ENCODE results near the gene PMS1. TPM values are rescaled to one million over a fixed set of nuclear protein-coding genes. Genes with fewer than 3 reads are reported as not detected.

Gene PMS1
- total and polyA plus RNA-seq, 2 donors from 2014 or later = 6.9 to 23.5 TPM

DNA sequence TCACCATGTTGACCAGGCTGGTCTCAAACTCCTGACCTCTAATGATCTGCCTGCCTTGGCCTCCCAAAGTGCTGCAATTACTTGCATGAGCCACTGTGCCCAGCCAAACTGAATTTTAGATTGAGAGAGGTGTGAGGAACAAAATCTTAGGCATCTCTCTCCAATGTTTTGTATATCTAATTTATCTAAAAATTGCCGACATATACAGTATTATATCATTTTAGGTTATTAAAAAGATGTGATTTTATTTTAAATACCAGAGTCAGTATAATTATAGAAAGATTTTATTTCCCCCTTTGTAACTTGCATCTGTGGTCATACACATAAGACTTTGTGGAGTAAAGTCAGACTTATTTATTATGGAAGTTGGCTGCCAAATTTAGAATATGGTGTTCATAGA is 10.1 kb downstream of the PMS1 start:
- FAIRE-seq = no peak
- H3K4me1 ChIP-seq (ENCODE audit: control insufficient read depth in 2 of 3, insufficient read depth in 2 of 3, low read depth in 1 of 3, low read length in 3 of 3) = no peaks in the 10 kb centered on the region
- intact Hi-C loops (cut with DNase I) = no loop called here

GRCh38 chr2:189797902-189798301 is 13.7 kb downstream of the PMS1 start:
- Histone ChIP-seq H3K4me1 (ENCODE audit: control insufficient read depth in 2 of 3, insufficient read depth in 2 of 3, low read depth in 1 of 3, low read length in 3 of 3) (no peaks in the 10 kb centered on the region), H3K36me3 (ENCODE audit: control insufficient read depth in 2 of 3, insufficient read depth in 3 of 3, low read length in 3 of 3) (peaks cover 0 to 5% (median 2%) of the 10 kb centered on the region in 3 donors), H3K27ac (ENCODE audit: low read depth in 2 of 2, low read length in 2 of 2) (no peak overlapping the region), H3K27me3 (ENCODE audit: control insufficient read depth, insufficient read depth, low read length) (no peaks in the 10 kb centered on the region), H3K4me3 (ENCODE audit: low read length in 3 of 3) (no peak overlapping the region), H3K9me3 (ENCODE audit: control insufficient read depth in 2 of 3, insufficient read depth in 1 of 3, low read length in 3 of 3) (no peaks in the 10 kb centered on the region), H3K9ac (ENCODE audit: low read length in 3 of 3) (no peak overlapping the region)
- TF ChIP-seq CTCF (IDR thresholded peaks at IDR 0.05; ENCODE audit: borderline replicate concordance, extremely low read depth, insufficient read depth) = no peak
- DNase-seq = peak in 1 of 5 donors; percentile 17
- no peak for FAIRE-seq
- intact Hi-C loops (cut with DNase I) = no loop called here

More for the DNA sequence above, 10.1 kb downstream of the PMS1 start:
- H3K9ac ChIP-seq (ENCODE audit: low read length in 3 of 3) = no peak overlapping the region
- TF ChIP-seq CTCF (IDR thresholded peaks at IDR 0.05; ENCODE audit: borderline replicate concordance, extremely low read depth, insufficient read depth) = no peak
- H3K4me3 ChIP-seq (ENCODE audit: low read length in 3 of 3) = no peak overlapping the region
- H3K27me3 ChIP-seq (ENCODE audit: control insufficient read depth, insufficient read depth, low read length) = no peaks in the 10 kb centered on the region
- no peak for DNase-seq
- H3K27ac ChIP-seq (ENCODE audit: low read depth in 2 of 2, low read length in 2 of 2) = no peak overlapping the region
- H3K9me3 ChIP-seq (ENCODE audit: control insufficient read depth in 2 of 3, insufficient read depth in 1 of 3, low read length in 3 of 3) = no peaks in the 10 kb centered on the region
- peaks cover 0 to 5% (median 2%) of the 10 kb centered on the region in 3 donors for H3K36me3 ChIP-seq (ENCODE audit: control insufficient read depth in 2 of 3, insufficient read depth in 3 of 3, low read length in 3 of 3)

DNA sequence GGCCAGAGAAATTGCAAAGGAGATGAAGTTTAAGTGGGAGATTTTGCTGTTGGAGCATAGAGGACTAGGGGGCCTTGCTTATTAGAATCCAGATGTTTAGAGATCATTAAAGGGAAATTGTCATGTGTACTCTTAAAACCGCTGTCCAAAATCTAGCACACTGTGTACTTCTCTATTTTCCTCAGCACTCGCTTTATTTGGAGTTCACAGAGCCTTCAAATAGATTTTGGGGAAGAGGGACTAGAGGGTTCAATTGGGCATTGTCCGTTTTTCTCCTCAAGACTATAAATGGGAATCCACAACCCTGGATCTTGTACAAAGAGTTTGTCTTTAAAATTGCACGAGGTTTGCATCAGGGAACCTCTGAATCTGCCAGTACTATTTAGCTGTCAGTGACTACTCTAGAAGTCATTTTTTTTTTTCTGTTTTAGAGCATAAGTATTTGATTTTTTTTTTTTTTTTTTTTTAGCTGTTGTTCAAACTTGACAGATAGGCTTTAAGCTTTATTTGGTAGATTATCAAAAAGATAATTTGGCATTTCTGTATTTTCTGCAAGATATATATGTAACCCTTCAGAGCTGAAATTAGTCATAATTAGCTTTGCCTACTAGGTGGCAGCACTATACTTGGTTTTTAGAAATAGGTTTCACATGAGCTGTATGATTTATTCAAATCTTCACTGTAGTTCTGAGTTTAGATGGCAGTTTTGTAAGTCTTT is 14.2 kb downstream of the PMS1 start:
- intact Hi-C loops (cut with DNase I) = no loop called here
- H3K27me3 ChIP-seq (ENCODE audit: control insufficient read depth, insufficient read depth, low read length) = no peaks in the 10 kb centered on the region
- peaks cover 0 to 2% (median 2%) of the 10 kb centered on the region in 3 donors for H3K36me3 ChIP-seq (ENCODE audit: control insufficient read depth in 2 of 3, insufficient read depth in 3 of 3, low read length in 3 of 3)
- no peak overlapping the region for H3K9ac ChIP-seq (ENCODE audit: low read length in 3 of 3)
- H3K4me1 ChIP-seq (ENCODE audit: control insufficient read depth in 2 of 3, insufficient read depth in 2 of 3, low read depth in 1 of 3, low read length in 3 of 3) = no peaks in the 10 kb centered on the region
- DNase-seq = peak in 2 of 5 donors; percentile 43 to 48
- peak; percentile 65 for FAIRE-seq
- H3K27ac ChIP-seq (ENCODE audit: low read depth in 2 of 2, low read length in 2 of 2) = no peak overlapping the region
- no peak overlapping the region for H3K4me3 ChIP-seq (ENCODE audit: low read length in 3 of 3)
- H3K9me3 ChIP-seq (ENCODE audit: control insufficient read depth in 2 of 3, insufficient read depth in 1 of 3, low read length in 3 of 3) = no peaks in the 10 kb centered on the region
- no peak for TF ChIP-seq CTCF (IDR thresholded peaks at IDR 0.05; ENCODE audit: borderline replicate concordance, extremely low read depth, insufficient read depth)

DNA sequence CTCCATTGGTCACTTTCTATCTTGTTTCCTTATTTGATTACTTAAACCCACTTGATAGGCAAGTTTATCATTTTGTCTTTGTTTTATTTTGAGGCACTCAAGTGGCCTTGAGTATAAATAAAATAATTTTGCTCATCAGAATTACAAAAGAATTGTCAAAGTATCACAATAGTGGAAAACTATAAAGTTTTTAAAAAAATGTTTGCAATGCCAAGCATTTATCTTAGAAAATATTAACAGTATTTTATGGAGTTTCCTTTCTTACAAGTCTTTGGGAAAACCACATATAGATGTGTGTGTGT is 14.7 kb downstream of the PMS1 start:
- Histone ChIP-seq H3K9ac (ENCODE audit: low read length in 3 of 3) (no peak overlapping the region), H3K36me3 (ENCODE audit: control insufficient read depth in 2 of 3, insufficient read depth in 3 of 3, low read length in 3 of 3) (peaks cover 0 to 2% (median 2%) of the 10 kb centered on the region in 3 donors), H3K4me3 (ENCODE audit: low read length in 3 of 3) (no peak overlapping the region), H3K9me3 (ENCODE audit: control insufficient read depth in 2 of 3, insufficient read depth in 1 of 3, low read length in 3 of 3) (no peaks in the 10 kb centered on the region), H3K4me1 (ENCODE audit: control insufficient read depth in 2 of 3, insufficient read depth in 2 of 3, low read depth in 1 of 3, low read length in 3 of 3) (no peaks in the 10 kb centered on the region), H3K27me3 (ENCODE audit: control insufficient read depth, insufficient read depth, low read length) (no peaks in the 10 kb centered on the region), H3K27ac (ENCODE audit: low read depth in 2 of 2, low read length in 2 of 2) (no peak overlapping the region)
- no peak for TF ChIP-seq CTCF (IDR thresholded peaks at IDR 0.05; ENCODE audit: borderline replicate concordance, extremely low read depth, insufficient read depth)
- DNase-seq (no peak), FAIRE-seq (no peak)
- intact Hi-C loops (cut with DNase I) = no loop called here
